Measurements from ENCODE around the gene NATD1. TPM values are rescaled to one million over a fixed set of nuclear protein-coding genes. Genes with fewer than 3 reads are reported as not detected.

NATD1 gene
- total and polyA plus RNA-seq, 2 of the 8 experiments (the other 6 are each of a cell fraction or from before 2014, with no cell fraction given) = 5.4 to 8.4 TPM

GRCh38 chr17:21189361-21189760 is 63.8 kb downstream of the NATD1 start (continued):
- TF ChIP-seq CHD7 (IDR thresholded peaks at IDR 0.05; ENCODE audit: insufficient replicate concordance, low read length) (no peak), KDM5A (IDR thresholded peaks at IDR 0.05; ENCODE audit: low read length) (no peak), PHF8 (conservative IDR thresholded peaks at IDR 0.05; ENCODE audit: low read depth, low read length) (no peak), ATF3 (IDR thresholded peaks at IDR 0.05; ENCODE audit: insufficient read depth, low read depth, low read length) (no peak), GTF2F1 (IDR thresholded peaks at IDR 0.05; ENCODE audit: borderline replicate concordance, low read depth, low read length) (no peak), BRCA1 (IDR thresholded peaks at IDR 0.05; ENCODE audit: low read depth, low read length) (no peak), RAD21 (IDR thresholded peaks at IDR 0.05 in 1 of 2, conservative IDR thresholded peaks at IDR 0.05 in 1 of 2; ENCODE audit: low read depth in 2 of 2, low read length in 2 of 2) (no peak)
